Adrenal gland (tissue), 12 donors: Measurements from ENCODE around the gene DCHS2. TPM values are rescaled to one million over a fixed set of nuclear protein-coding genes. Genes with fewer than 3 reads are reported as not detected.

Source experiments
- DNase-seq, 7 donors: peaks; one replicate each; pipeline ENCODE4 v3.0.0-alpha.2; 2019 to 2020
- H3K27ac ChIP-seq, 5 donors: fragments of 200-600 bp; sonication (generic) in 4 of 5; 1 replicate in 3 of 5; 2 replicates in 2 of 5; pipeline versions ENCODE4 v1.5.1 to v1.8.0; 2016 to 2020; ENCODE audit warnings: mild to moderate bottlenecking in 1 of 5
- H3K27me3 ChIP-seq: fragments of 200-600 bp; 2 replicates; pipeline ENCODE4 v1.8.0; 2021
- H3K36me3 ChIP-seq, 2 donors: fragments of 200-600 bp; replicated peaks in 1 of 2; 1 replicate in 1 of 2; 2 replicates in 1 of 2; pipeline versions ENCODE4 v1.5.1 to v1.8.0; 2018 to 2022
- H3K4me1 ChIP-seq, 2 donors: fragments of 200-600 bp; replicated peaks in 1 of 2; 1 replicate in 1 of 2; 2 replicates in 1 of 2; pipeline versions ENCODE4 v1.5.1 to v1.8.0; 2018 to 2021
- H3K4me3 ChIP-seq, 4 donors: fragments of 200-600 bp; sonication (generic) in 3 of 4; one replicate each; pipeline ENCODE4 v1.5.1; 2016 to 2018
- H3K9me3 ChIP-seq, 3 donors: fragments of 200-600 bp; sonication (generic) in 1 of 3; replicated peaks in 1 of 3; 1 replicate in 2 of 3; 2 replicates in 1 of 3; pipeline versions ENCODE4 v1.5.1 to v1.8.0; 2016 to 2021
- CTCF ChIP-seq, 6 experiments: fragments of 450-650 bp in 4 of 6; fragments of 200-600 bp in 2 of 6; sonication (generic) in 1 of 6; IDR thresholded peaks; 1 replicate in 5 of 6; 2 replicates in 1 of 6; pipeline versions ENCODE4 v1.5.1 to v1.8.0; 2016 to 2021; ENCODE audit warnings: antibody characterized with exemption in 6 of 6, mild to moderate bottlenecking in 2 of 6, moderate library complexity in 1 of 6
- POLR2A ChIP-seq, 2 donors: fragments of 450-650 bp; IDR thresholded peaks; one replicate each; pipeline ENCODE4 v1.6.1; 2017; ENCODE audit warnings: antibody characterized with exemption in 2 of 2, mild to moderate bottlenecking in 2 of 2, moderate library complexity in 1 of 2
- WGBS, 4 donors: extraction: QIAGEN DNeasy Blood & Tissue Kit in 2 of 4; methylation state at CpG; one replicate each; pipeline versions ENCODE4 v1.1.5 to v1.1.7; 2013 to 2017; 5-methylcytosine and 5-hydroxymethylcytosine counted together
- intact Hi-C, 2 donors: fragments of 100-400 bp; cut with DNase I; formaldehyde crosslinking; loops; one replicate each; pipeline versions ENCODE4 v1.14.1 to v1.15.0; 2022 to 2023
- polyA plus RNA-seq, 3 donors: library from polyadenylated mRNA; stranded (reverse); fragments of 200-250 nt in 2 of 3; fragments of 350-450 nt in 1 of 3; fragmentation: Illumina TruSeq in 1 of 3; extraction: RNeasy Lipid Tissue Mini Kit (QIAGEN cat#74804) in 1 of 3; gene quantifications; one replicate each; pipeline ENCODE4 v1.2.3, GENCODE V29; 2013 to 2014
- total RNA-seq, 9 donors: library from RNA; depleted of rRNA in 4 of 9; stranded (reverse); fragments of >200 nt in 4 of 9; fragments of 120-200 nt in 1 of 9; fragmentation: NEBNext Ultra II Directional in 1 of 9; extraction: Animal tissue kit (Norgen Biotek cat#: 25700) in 1 of 9; gene quantifications; one replicate each; pipeline versions ENCODE4 v1.1.0 to v1.2.4, GENCODE V29; 2013 to 2023
- donor health status: healthy with polysubstance abuse.
- donor health status: Bipolar disorder and iron deficiency.
- donor health status: DM: yes; HTN: yes; CAD: no.
- donor health status: DM: no; HTN: no; CAD: no.
- donor health status: DM: no; HTN: no; CAD: no.
- donor health status: DM: yes; HTN: yes; CAD: no.

The DCHS2 gene
- total and polyA plus RNA-seq, 12 donors: 0.06 to 3.3 (median 0.78) TPM; not detected in 1

GRCh38 chr4:154439224-154439623 is 52.4 kb downstream of the DCHS2 start:
- DNase-seq: no peak
- no peaks in the 10 kb centered on the region for H3K36me3 ChIP-seq
- intact Hi-C loops: no loop called here
- WGBS, 4 donors: 0 to 23% (median 13%) methylated on average over 1 of the region's 1 CpG
- no peak overlapping the region for H3K4me3 ChIP-seq
- no peaks in the 10 kb centered on the region for H3K4me1 ChIP-seq
- TF ChIP-seq CTCF (IDR thresholded peaks at IDR 0.05) (no peak), POLR2A (IDR thresholded peaks at IDR 0.05) (no peak)
- no peaks in the 10 kb centered on the region for H3K9me3 ChIP-seq
- H3K27ac ChIP-seq: no peak overlapping the region
- no peaks in the 10 kb centered on the region for H3K27me3 ChIP-seq

GRCh38 chr4:154435895-154436294 is 55.7 kb downstream of the DCHS2 start:
- 50 to 66% (median 52%) methylated on average over 1 of the region's 1 CpG for WGBS, 4 donors
- intact Hi-C loops: no loop called here
- no peak for TF ChIP-seq CTCF (IDR thresholded peaks at IDR 0.05)
- no peak for TF ChIP-seq POLR2A (IDR thresholded peaks at IDR 0.05)
- no peaks in the 10 kb centered on the region for H3K36me3 ChIP-seq
- H3K9me3 ChIP-seq: no peaks in the 10 kb centered on the region
- DNase-seq: no peak
- H3K4me1 ChIP-seq: no peaks in the 10 kb centered on the region
- H3K27me3 ChIP-seq: no peaks in the 10 kb centered on the region
- no peak overlapping the region for H3K27ac ChIP-seq
- no peak overlapping the region for H3K4me3 ChIP-seq

GRCh38 chr4:154433543-154433942 is 58.1 kb downstream of the DCHS2 start:
- no peak overlapping the region for H3K4me3 ChIP-seq
- no peaks in the 10 kb centered on the region for H3K4me1 ChIP-seq
- no peak overlapping the region for H3K27ac ChIP-seq
- no peaks in the 10 kb centered on the region for H3K36me3 ChIP-seq
- no peaks in the 10 kb centered on the region for H3K27me3 ChIP-seq
- intact Hi-C loops: no loop called here
- TF ChIP-seq POLR2A (IDR thresholded peaks at IDR 0.05) (no peak), CTCF (IDR thresholded peaks at IDR 0.05) (no peak)
- no peak for DNase-seq
- H3K9me3 ChIP-seq: no peaks in the 10 kb centered on the region
- 78 to 89% (median 84%) methylated on average over 6 of the region's 6 CpGs for WGBS, 4 donors

- DNase-seq: no peak
- intact Hi-C loops: no loop called here
These were observed 62.4 kb downstream of the DCHS2 start for GRCh38 chr4:154429176-154429575.

GRCh38 chr4:154427149-154427548 is 64.5 kb downstream of the DCHS2 start:
- Histone ChIP-seq H3K27ac (no peak overlapping the region), H3K4me3 (no peak overlapping the region), H3K9me3 (no peaks in the 10 kb centered on the region), H3K4me1 (no peaks in the 10 kb centered on the region), H3K36me3 (no peaks in the 10 kb centered on the region), H3K27me3 (no peaks in the 10 kb centered on the region)
- intact Hi-C loops: no loop called here
- no peak for TF ChIP-seq CTCF (IDR thresholded peaks at IDR 0.05)
- TF ChIP-seq POLR2A (IDR thresholded peaks at IDR 0.05): no peak
- no peak for DNase-seq
- 72 to 86% (median 78%) methylated on average over 6 of the region's 6 CpGs for WGBS, 4 donors

More at GRCh38 chr4:154429176-154429575, 62.4 kb downstream of the DCHS2 start:
- Histone ChIP-seq H3K36me3 (no peaks in the 10 kb centered on the region), H3K27ac (no peak overlapping the region), H3K4me1 (no peaks in the 10 kb centered on the region), H3K27me3 (no peaks in the 10 kb centered on the region), H3K9me3 (no peaks in the 10 kb centered on the region), H3K4me3 (no peak overlapping the region)
- whole genome bisulfite sequencing, 4 donors: 67 to 82% (median 70%) methylated on average over 5 of the region's 5 CpGs
- TF ChIP-seq POLR2A (IDR thresholded peaks at IDR 0.05): no peak
